MG63 (cell line): ENCODE results near the gene LAMA1. TPM values are rescaled to one million over a fixed set of nuclear protein-coding genes. Genes with fewer than 3 reads are reported as not detected.

Experiments used
- DNase-seq: peaks from one replicate; pipeline ENCODE4 v3.0.0-alpha.2; 2020
- H3K27me3 ChIP-seq: fragments of 250-450 bp; sonication (Bioruptor Pico); 2 replicates; pipeline ENCODE4 v1.5.1; 2020; ENCODE audit warnings: mild to moderate bottlenecking, moderate library complexity
- H3K36me3 ChIP-seq: fragments of 250-450 bp; sonication (Bioruptor Pico); 2 replicates; pipeline ENCODE4 v1.5.1; 2020; ENCODE audit warnings: mild to moderate bottlenecking, moderate library complexity
- H3K4me3 ChIP-seq: fragments of 250-450 bp; sonication (Bioruptor Pico); 2 replicates; pipeline ENCODE4 v1.5.1; 2020; ENCODE audit warnings: mild to moderate bottlenecking, moderate library complexity
- H3K9me3 ChIP-seq: fragments of 250-450 bp; sonication (Bioruptor Pico); 2 replicates; pipeline ENCODE4 v1.5.1; 2020; ENCODE audit warnings: mild to moderate bottlenecking, moderate library complexity
- total RNA-seq: library from RNA; depleted of rRNA; stranded (reverse); fragments of >200 nt; shearing (Covaris generic); gene quantifications from 2 replicates; pipeline ENCODE4 v1.2.3, GENCODE V29; 2014; ENCODE audit warnings: low replicate concordance

The LAMA1 gene
- total RNA-seq, 1 experiment from 2014 or later, result 1.6 TPM

DNA sequence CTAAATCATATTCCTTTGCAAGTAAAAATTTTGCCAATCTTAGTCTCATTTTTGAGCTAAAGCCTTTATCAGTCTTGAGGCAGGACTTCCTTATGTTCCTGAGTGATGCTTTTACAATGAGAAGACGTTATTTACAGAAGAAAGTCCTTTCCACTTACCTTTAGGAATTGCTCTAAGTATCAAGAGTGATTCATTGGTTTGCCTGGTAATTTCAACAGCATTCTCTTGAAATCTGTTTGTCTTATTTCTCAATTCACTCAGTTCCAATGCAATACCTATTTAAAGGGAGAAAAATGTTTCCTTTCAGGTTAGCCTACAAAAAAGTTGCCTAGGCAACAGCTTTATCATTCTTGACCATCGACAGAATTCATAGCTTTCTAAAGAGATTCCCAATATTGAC is 137.2 kb downstream of the LAMA1 start:
- H3K4me3 ChIP-seq, result no peak overlapping the region
- H3K27me3 ChIP-seq, result no peaks in the 10 kb centered on the region
- no peak for DNase-seq

DNA sequence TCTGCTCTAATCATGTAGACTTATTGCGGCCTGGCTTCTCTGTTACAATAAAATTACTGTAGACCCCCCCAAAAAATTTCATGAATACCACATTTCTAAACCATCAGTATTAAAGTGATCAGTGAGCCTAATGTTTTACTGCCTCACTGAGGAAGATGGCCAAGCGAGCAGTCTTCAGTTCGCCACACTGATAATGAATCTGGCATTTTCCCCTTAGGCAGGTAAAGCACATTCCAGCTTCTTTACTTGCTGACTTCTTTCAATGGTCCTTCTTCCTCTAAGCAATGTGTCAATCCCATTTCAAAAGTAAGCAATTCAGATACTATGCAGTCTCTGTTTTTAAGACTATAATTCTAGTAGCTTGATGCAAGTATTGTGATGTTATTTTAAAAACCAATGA is 137.6 kb downstream of the LAMA1 start:
- H3K4me3 ChIP-seq, result no peak overlapping the region
- DNase-seq, result no peak
- no peaks in the 10 kb centered on the region for H3K9me3 ChIP-seq
- H3K36me3 ChIP-seq, result no peaks in the 10 kb centered on the region
- H3K27me3 ChIP-seq, result no peaks in the 10 kb centered on the region

More for the DNA sequence above, 137.2 kb downstream of the LAMA1 start:
- H3K9me3 ChIP-seq, result no peaks in the 10 kb centered on the region
- H3K36me3 ChIP-seq, result no peaks in the 10 kb centered on the region

DNA sequence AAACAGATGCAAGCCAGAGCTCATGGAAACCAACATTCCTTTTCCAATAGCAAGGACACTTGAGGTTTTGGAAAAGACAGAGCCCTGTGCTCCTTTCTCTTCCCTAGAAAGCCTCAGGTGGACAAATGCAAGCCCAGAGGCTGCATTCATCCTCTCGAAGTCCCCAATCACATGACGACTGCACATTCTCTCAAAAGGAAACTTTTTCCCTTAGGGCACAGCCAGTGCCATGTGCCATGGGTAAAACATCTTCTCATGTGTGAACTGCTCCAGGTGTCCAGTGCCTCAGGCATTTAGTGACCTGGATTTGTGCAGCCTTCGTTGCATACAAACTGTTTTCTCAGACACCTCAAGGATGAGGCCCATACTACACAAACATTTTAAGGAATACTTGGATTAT is 140.7 kb downstream of the LAMA1 start:
- DNase-seq, result no peak
- Histone ChIP-seq H3K9me3 (no peaks in the 10 kb centered on the region), H3K4me3 (no peak overlapping the region), H3K36me3 (no peaks in the 10 kb centered on the region), H3K27me3 (no peaks in the 10 kb centered on the region)

DNA sequence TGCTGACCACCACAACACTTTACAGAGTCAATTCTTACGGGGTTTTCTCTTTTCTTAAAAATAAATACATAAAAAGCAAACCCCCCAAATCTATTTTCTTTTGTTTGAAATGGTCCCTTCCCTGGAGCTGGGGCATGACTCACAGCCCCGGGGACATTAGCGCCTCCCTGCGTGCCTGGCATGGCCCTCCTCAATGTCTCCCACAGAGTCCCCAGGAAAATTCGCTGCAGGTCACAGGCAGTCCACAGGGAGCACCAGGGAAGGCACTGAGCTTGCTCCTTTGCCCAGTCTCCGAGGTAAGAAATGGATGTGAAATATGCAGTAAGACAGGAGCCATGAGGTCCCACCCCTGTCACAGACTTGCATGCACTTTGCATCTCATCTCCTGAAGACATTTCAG is 142.5 kb downstream of the LAMA1 start:
- Histone ChIP-seq H3K4me3 (no peak overlapping the region), H3K9me3 (no peaks in the 10 kb centered on the region), H3K27me3 (no peaks in the 10 kb centered on the region), H3K36me3 (no peaks in the 10 kb centered on the region)
- no peak for DNase-seq

- Histone ChIP-seq H3K36me3 (no peaks in the 10 kb centered on the region), H3K27me3 (no peaks in the 10 kb centered on the region), H3K4me3 (no peak overlapping the region), H3K9me3 (no peaks in the 10 kb centered on the region)
- DNase-seq, result no peak
Measured at GRCh38 chr18:6971823-6972478, 145.6 kb downstream of the LAMA1 start.

DNA sequence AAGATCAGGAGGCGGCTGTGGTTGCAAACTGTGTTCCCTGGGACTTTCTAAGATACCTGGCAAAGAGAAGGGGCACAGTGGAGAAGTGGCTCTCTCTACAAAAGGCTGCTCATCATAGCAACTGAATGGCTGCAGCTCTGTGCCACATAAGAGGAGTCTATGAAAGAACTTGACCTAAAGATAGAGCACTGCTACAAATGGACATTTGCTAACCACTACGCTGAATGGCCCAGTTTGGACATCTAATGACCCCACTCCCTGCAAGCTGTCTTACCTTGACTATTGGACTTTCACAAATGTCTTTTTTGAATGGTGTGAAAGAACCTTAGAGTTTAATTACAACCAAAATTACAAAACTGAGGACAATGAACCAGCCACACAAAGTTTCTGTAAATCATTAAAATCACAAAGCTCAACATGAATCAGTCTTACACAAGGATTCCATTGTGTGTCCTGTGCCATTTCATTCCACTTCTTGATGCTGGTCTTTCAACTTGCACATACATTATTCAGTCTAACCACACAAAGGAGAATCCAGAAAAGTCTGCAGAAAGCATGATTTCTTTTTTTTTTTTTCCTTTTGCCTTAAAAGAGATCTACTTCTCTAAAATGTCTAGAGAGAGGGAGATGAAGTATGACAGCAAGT is 154.0 kb downstream of the LAMA1 start:
- Histone ChIP-seq H3K27me3 (no peaks in the 10 kb centered on the region), H3K4me3 (no peak overlapping the region), H3K9me3 (no peaks in the 10 kb centered on the region), H3K36me3 (no peaks in the 10 kb centered on the region)
- no peak for DNase-seq

GRCh38 chr18:6962571-6963451 is 154.8 kb downstream of the LAMA1 start:
- no peak overlapping the region for H3K4me3 ChIP-seq
- DNase-seq, result no peak
- no peaks in the 10 kb centered on the region for H3K36me3 ChIP-seq
- no peaks in the 10 kb centered on the region for H3K27me3 ChIP-seq
- H3K9me3 ChIP-seq, result no peaks in the 10 kb centered on the region

GRCh38 chr18:6961331-6961730 is 156.3 kb downstream of the LAMA1 start:
- Histone ChIP-seq H3K27me3 (no peaks in the 10 kb centered on the region), H3K36me3 (no peaks in the 10 kb centered on the region), H3K4me3 (no peak overlapping the region), H3K9me3 (no peaks in the 10 kb centered on the region)
- DNase-seq, result no peak

DNA sequence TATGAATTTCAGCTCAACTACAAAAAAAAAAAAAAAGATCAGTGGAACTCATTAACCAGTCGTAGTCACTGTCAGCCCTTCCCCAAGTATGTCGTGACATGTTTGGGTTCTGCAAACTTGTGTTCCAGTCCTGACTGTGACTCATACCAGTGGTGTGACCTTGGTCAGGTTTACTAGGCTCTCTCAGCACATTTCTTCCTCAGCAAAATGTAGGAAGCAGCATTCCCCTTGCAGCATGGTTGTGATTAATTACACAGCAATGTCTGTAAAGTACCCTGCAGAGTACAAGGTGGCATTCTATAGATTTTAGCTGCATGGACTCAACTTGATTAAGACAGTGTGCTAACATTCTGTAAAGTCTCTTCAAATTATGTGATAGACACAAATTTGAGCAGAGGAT is 156.9 kb downstream of the LAMA1 start:
- DNase-seq, result no peak
- H3K36me3 ChIP-seq, result no peaks in the 10 kb centered on the region
- H3K9me3 ChIP-seq, result no peaks in the 10 kb centered on the region
- H3K27me3 ChIP-seq, result no peaks in the 10 kb centered on the region
- H3K4me3 ChIP-seq, result no peak overlapping the region

DNA sequence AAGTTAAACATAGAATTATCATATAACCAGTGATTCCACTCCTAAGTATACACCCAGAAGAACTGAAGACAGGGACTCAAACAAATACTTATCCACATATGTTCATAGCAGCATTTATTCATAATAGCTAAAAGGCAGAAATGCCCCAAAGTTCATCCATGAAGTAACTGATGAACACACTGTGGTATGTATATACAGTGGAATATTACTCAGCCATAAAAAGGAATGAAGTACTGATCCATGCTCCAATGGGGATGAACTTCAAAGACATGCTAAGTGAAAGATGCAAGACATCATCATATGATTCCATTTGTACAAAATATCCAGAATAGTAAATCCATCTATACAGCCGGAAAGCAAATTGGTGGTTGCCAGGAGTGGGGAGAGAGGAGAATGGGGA is 157.5 kb downstream of the LAMA1 start:
- no peaks in the 10 kb centered on the region for H3K36me3 ChIP-seq
- H3K4me3 ChIP-seq, result no peak overlapping the region
- DNase-seq, result no peak
- no peaks in the 10 kb centered on the region for H3K9me3 ChIP-seq
- no peaks in the 10 kb centered on the region for H3K27me3 ChIP-seq

GRCh38 chr18:6959110-6959509 is 158.5 kb downstream of the LAMA1 start:
- H3K36me3 ChIP-seq, result no peaks in the 10 kb centered on the region
- no peaks in the 10 kb centered on the region for H3K27me3 ChIP-seq
- DNase-seq, result no peak
- no peak overlapping the region for H3K4me3 ChIP-seq
- no peaks in the 10 kb centered on the region for H3K9me3 ChIP-seq

- H3K36me3 ChIP-seq, result no peaks in the 10 kb centered on the region
- no peak overlapping the region for H3K4me3 ChIP-seq
- H3K9me3 ChIP-seq, result no peaks in the 10 kb centered on the region
- no peaks in the 10 kb centered on the region for H3K27me3 ChIP-seq
- DNase-seq, result no peak
Measured at GRCh38 chr18:6956999-6957398, 160.6 kb downstream of the LAMA1 start.

DNA sequence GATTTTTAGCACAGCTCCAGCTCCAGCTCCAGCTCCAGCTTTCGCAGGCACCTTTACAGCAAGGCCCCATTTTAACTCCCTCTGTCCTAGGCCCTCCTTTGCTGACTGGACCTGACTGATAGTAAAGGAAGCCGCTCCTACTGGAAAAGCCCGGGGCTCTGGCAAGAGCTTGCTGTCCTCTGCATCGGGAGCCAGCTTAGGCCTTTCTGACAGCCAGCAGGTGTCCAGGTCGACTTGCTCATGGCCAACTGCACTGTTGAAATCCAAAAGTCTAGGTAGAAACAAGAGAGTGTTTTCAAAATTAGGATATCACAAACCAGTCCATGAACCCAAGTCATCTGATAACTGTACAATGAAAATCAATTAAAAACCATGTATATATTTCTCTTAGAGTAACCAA is 161.1 kb downstream of the LAMA1 start:
- no peak for DNase-seq
- no peak overlapping the region for H3K4me3 ChIP-seq
- H3K27me3 ChIP-seq, result no peaks in the 10 kb centered on the region
- H3K36me3 ChIP-seq, result no peaks in the 10 kb centered on the region
- H3K9me3 ChIP-seq, result no peaks in the 10 kb centered on the region

DNA sequence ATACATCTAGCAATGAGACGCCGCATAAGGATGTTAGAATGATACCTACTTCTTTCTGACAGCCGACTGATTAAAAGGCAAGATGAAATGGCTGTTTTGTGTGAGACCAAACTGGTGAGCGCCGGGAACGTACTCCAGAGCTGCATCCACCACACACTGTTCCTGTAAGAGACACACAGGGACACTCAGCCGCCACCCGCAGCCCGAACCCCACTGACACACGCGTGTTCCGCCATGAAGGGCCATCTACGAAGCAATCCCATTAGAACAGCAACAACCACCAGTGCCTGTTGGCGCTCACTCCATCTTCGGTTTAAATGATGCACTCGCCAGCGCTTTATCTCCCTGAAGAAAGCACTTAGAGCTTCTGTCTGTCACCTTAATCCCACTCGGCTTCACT is 162.3 kb downstream of the LAMA1 start:
- no peaks in the 10 kb centered on the region for H3K9me3 ChIP-seq
- H3K36me3 ChIP-seq, result no peaks in the 10 kb centered on the region
- H3K4me3 ChIP-seq, result no peak overlapping the region
- DNase-seq, result no peak
- H3K27me3 ChIP-seq, result no peaks in the 10 kb centered on the region

DNA sequence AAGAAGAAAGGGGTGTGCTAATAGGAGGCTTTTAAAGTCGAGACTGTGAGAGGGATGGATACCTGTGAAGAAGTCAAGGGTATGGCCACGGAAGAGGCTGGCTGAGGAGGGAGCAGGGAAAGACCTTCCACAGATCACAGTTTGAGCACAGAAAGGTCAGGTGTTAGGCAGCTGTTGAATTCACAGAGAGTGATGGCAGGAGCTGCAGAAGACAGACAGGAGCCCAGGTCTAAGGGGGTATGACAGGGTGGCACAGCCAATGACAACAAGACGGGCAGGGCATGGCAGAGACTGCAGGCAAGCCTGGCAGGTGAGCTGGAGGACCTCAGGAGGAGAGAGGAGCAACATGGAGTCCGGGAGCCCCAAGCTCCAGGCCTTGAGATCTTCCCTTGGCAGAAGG is 163.1 kb downstream of the LAMA1 start:
- H3K9me3 ChIP-seq, result no peaks in the 10 kb centered on the region
- H3K36me3 ChIP-seq, result no peaks in the 10 kb centered on the region
- H3K4me3 ChIP-seq, result no peak overlapping the region
- H3K27me3 ChIP-seq, result no peaks in the 10 kb centered on the region
- DNase-seq, result no peak

DNA sequence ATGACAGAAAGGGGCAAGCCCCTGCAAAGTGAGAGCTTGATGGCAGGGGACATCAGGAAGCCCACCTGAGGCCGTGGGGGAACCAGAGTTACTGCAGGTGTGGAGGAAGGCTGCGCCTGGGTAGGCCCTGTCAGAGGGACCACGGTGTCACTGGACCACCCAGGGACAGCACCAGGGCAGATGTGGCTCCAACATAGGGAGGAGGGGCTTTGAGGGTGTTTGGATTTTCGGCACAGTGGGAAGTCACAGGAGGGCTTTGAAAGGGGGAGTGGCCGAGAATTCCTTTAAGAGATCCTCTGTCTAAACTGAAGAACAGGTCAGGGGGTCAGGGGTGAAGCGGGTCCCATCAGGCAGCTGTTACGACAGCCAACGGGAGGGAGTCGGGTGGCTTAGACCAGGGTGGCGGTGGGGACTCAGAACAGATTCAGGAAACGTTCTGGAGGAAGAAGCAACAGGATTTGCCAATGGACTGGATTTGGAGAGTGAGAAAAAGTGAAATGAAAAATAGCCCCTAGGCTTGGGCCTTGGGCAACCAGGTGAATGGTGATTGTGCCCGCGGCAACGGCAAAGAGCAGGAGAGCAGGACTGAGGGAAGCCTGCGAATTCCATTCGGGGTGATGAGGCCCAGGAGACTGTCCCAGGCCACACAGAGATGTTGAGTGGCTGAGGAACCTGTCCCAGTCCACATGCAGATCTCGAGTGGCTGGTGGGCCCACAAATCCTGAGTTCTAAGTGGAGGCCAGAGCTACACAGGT is 166.1 kb downstream of the LAMA1 start:
- no peaks in the 10 kb centered on the region for H3K27me3 ChIP-seq
- H3K9me3 ChIP-seq, result no peaks in the 10 kb centered on the region
- H3K4me3 ChIP-seq, result no peak overlapping the region
- H3K36me3 ChIP-seq, result no peaks in the 10 kb centered on the region
- DNase-seq, result no peak

GRCh38 chr18:6950641-6951040 is 167.0 kb downstream of the LAMA1 start:
- Histone ChIP-seq H3K9me3 (no peaks in the 10 kb centered on the region), H3K4me3 (no peak overlapping the region), H3K27me3 (no peaks in the 10 kb centered on the region), H3K36me3 (no peaks in the 10 kb centered on the region)
- no peak for DNase-seq
